ENCODE data around the gene TSSK2.

Gene TSSK2

DNA sequence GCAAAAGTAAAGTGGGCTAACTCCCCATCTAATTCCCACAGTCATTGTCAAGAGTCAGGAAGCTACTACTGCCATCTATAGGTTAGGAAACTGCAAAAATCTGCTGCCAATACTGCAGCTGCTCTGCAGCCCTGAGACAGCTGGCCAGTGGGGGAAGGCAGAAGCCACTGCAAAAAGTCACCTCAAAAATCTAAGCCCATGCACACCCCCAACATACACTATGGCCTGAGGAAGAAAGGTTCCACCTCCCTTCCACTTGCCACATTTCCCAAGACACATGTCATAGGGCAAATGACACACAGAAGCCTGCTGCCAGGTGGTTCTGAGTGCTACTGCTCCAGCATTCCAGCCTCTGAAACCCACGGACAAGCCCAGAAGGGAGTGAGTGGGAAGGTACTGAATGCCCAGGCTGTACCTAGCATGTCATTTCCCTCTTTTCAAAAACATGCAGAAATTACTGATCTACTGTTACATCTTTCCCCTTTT, 45.8 kb upstream of the TSSK2 start:
- Histone ChIP-seq H3K36me3 (ENCODE audit: control insufficient read depth, insufficient read depth, low read length) (no peaks in the 10 kb centered on the region), H3K4me3 (ENCODE audit: low read depth, low read length) (no peak overlapping the region), H3K27ac (no peak overlapping the region), H3K4me2 (ENCODE audit: low read length) (no peak overlapping the region), H3K4me1 (no peaks in the 10 kb centered on the region), H3K9ac (no peak overlapping the region), H3K9me3 (ENCODE audit: control insufficient read depth, low read length) (no peaks in the 10 kb centered on the region), H2AFZ (no peak overlapping the region), H3K27me3 (ENCODE audit: control insufficient read depth, insufficient read depth, low read length) (no peaks in the 10 kb centered on the region), H3K79me2 (peaks cover 4% of the 10 kb centered on the region)
- no peak for TF ChIP-seq CTCF (IDR thresholded peaks at IDR 0.05)

DNA sequence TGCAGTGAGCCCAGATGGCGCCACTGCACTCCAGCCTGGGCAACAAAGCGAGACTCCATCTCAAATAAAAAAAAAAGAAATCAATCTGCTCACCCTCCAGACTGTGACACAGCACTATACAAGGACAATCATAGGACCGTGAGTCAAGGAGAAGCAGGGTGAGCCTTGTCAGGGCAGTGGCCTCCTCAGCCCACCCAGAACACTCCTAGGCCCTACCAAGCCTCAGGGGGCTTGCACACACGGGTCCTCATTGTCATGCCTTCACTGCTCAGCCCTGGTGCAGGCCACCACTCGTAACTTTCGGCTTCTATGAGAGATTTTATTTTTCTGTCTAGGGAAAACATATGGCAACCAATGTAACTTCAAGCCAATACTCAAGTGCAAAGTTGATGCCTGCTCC, 44.7 kb upstream of the TSSK2 start:
- no peaks in the 10 kb centered on the region for H3K36me3 ChIP-seq (ENCODE audit: control insufficient read depth, insufficient read depth, low read length)
- no peak for TF ChIP-seq CTCF (IDR thresholded peaks at IDR 0.05)
- peaks cover 4% of the 10 kb centered on the region for H3K79me2 ChIP-seq
- H3K27me3 ChIP-seq (ENCODE audit: control insufficient read depth, insufficient read depth, low read length), result no peaks in the 10 kb centered on the region
- H3K4me1 ChIP-seq, result no peaks in the 10 kb centered on the region
- H3K9ac ChIP-seq, result no peak overlapping the region
- no peak overlapping the region for H3K4me2 ChIP-seq (ENCODE audit: low read length)
- H3K4me3 ChIP-seq (ENCODE audit: low read depth, low read length), result no peak overlapping the region
- no peak overlapping the region for H2AFZ ChIP-seq
- H3K27ac ChIP-seq, result no peak overlapping the region
- H3K9me3 ChIP-seq (ENCODE audit: control insufficient read depth, low read length), result no peaks in the 10 kb centered on the region

DNA sequence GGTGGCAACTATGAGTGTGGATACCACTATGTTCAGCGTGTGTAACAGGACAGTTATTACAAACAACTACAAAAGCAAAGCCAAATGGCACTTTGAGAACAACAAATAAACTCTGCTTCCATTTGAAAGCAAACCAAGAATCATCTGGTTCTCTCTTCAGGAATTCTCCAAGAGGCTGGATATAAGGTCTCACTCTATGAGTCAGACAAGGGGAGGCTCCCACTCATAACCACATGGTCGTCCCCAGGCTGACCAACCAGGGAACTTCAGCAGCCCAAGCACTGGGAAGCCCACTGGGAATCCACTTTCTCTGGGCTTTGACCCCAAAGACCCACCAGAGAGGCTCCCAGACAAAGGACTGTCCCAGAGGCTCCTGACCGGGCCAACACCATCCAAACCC, 44.2 kb upstream of the TSSK2 start:
- Histone ChIP-seq H3K4me2 (ENCODE audit: low read length) (no peak overlapping the region), H3K4me3 (ENCODE audit: low read depth, low read length) (no peak overlapping the region), H3K27me3 (ENCODE audit: control insufficient read depth, insufficient read depth, low read length) (no peaks in the 10 kb centered on the region), H3K9me3 (ENCODE audit: control insufficient read depth, low read length) (no peaks in the 10 kb centered on the region), H3K36me3 (ENCODE audit: control insufficient read depth, insufficient read depth, low read length) (no peaks in the 10 kb centered on the region), H3K4me1 (no peaks in the 10 kb centered on the region), H3K27ac (no peak overlapping the region), H2AFZ (no peak overlapping the region), H3K9ac (no peak overlapping the region), H3K79me2 (peaks cover 4% of the 10 kb centered on the region)
- no peak for TF ChIP-seq CTCF (IDR thresholded peaks at IDR 0.05)

GRCh38 chr22:19088866-19089595, 42.1 kb upstream of the TSSK2 start:
- no peak for TF ChIP-seq CTCF (IDR thresholded peaks at IDR 0.05)
- Histone ChIP-seq H2AFZ (no peak overlapping the region), H3K79me2 (peaks cover 4% of the 10 kb centered on the region), H3K9me3 (ENCODE audit: control insufficient read depth, low read length) (no peaks in the 10 kb centered on the region), H3K9ac (no peak overlapping the region), H3K27me3 (ENCODE audit: control insufficient read depth, insufficient read depth, low read length) (no peaks in the 10 kb centered on the region), H3K4me1 (no peaks in the 10 kb centered on the region), H3K27ac (no peak overlapping the region), H3K4me2 (ENCODE audit: low read length) (no peak overlapping the region), H3K4me3 (ENCODE audit: low read depth, low read length) (no peak overlapping the region), H3K36me3 (ENCODE audit: control insufficient read depth, insufficient read depth, low read length) (no peaks in the 10 kb centered on the region)

GRCh38 chr22:19090183-19090582, 40.9 kb upstream of the TSSK2 start:
- Histone ChIP-seq H3K36me3 (ENCODE audit: control insufficient read depth, insufficient read depth, low read length) (no peaks in the 10 kb centered on the region), H3K4me2 (ENCODE audit: low read length) (no peak overlapping the region), H3K27me3 (ENCODE audit: control insufficient read depth, insufficient read depth, low read length) (no peaks in the 10 kb centered on the region), H3K79me2 (peaks cover 4% of the 10 kb centered on the region), H3K4me1 (no peaks in the 10 kb centered on the region), H3K4me3 (ENCODE audit: low read depth, low read length) (no peak overlapping the region), H3K9ac (no peak overlapping the region), H3K27ac (no peak overlapping the region), H2AFZ (no peak overlapping the region), H3K9me3 (ENCODE audit: control insufficient read depth, low read length) (no peaks in the 10 kb centered on the region)
- no peak for TF ChIP-seq CTCF (IDR thresholded peaks at IDR 0.05)

All from parathyroid adenoma (tissue), 2 donors.